Calu3 (cell line): ENCODE results near the gene CHST9. TPM values are rescaled to one million over a fixed set of nuclear protein-coding genes. Genes with fewer than 3 reads are reported as not detected.

Experiments used
- BruUV-seq: library from RNA; stranded (reverse); fragments of 400-500 nt; replicated peaks from 2 replicates; lab custom pipeline; 2021; lab: Mats Ljungman, UMichigan
- CTCF ChIA-PET: fragments of 300-600 bp; sonication (Branson Sonifier 250); formaldehyde crosslinking; loops from one replicate; lab custom pipeline; 2022; ENCODE audit warnings: antibody characterized with exemption; lab: Charles Lee
- DNase-seq: peaks from one replicate; pipeline ENCODE4 v3.0.0; 2022
- H3K27ac Mint-ChIP-seq: one replicate; pipeline ENCODE4 v1.8.0; 2022; ENCODE audit warnings: mixed read lengths; ENCODE audit not compliant: unreplicated experiment
- H3K27me3 Mint-ChIP-seq: one replicate; pipeline ENCODE4 v1.8.0; 2022; ENCODE audit warnings: mixed read lengths; ENCODE audit not compliant: unreplicated experiment
- H3K36me3 Mint-ChIP-seq: one replicate; pipeline ENCODE4 v1.8.0; 2022; ENCODE audit warnings: mild to moderate bottlenecking, moderate library complexity, mixed read lengths; ENCODE audit not compliant: insufficient read depth, unreplicated experiment
- H3K4me1 Mint-ChIP-seq: one replicate; pipeline ENCODE4 v1.8.0; 2022; ENCODE audit warnings: mild to moderate bottlenecking, low read depth, mixed read lengths; ENCODE audit not compliant: unreplicated experiment
- H3K4me3 Mint-ChIP-seq: one replicate; pipeline ENCODE4 v1.8.0; 2022; ENCODE audit warnings: mild to moderate bottlenecking, low read depth, moderate library complexity, mixed read lengths; ENCODE audit not compliant: unreplicated experiment
- H3K9me3 Mint-ChIP-seq: one replicate; pipeline ENCODE4 v1.8.0; 2022; ENCODE audit warnings: low read depth, mixed read lengths; ENCODE audit not compliant: unreplicated experiment
- intact Hi-C: fragments of 100-400 bp; cut with micrococcal nuclease; formaldehyde crosslinking; loops from one replicate; pipeline ENCODE4 v1.10.0; 2022; ENCODE audit not compliant: unreplicated experiment
- total RNA-seq: library from RNA; stranded (reverse); gene quantifications from 2 replicates; pipeline ENCODE4 v1.2.3, GENCODE V29; 2022
- TF ChIP-seq, protein P1 (sequence below): fragments of 200-600 bp; IDR thresholded peaks from one replicate; pipeline ENCODE4 v1.8.0; 2022; ENCODE audit warnings: antibody characterized with exemption; ENCODE audit not compliant: unreplicated experiment

CHST9 gene
- total RNA-seq, 1 experiment from 2014 or later: 56.9 TPM

DNA sequence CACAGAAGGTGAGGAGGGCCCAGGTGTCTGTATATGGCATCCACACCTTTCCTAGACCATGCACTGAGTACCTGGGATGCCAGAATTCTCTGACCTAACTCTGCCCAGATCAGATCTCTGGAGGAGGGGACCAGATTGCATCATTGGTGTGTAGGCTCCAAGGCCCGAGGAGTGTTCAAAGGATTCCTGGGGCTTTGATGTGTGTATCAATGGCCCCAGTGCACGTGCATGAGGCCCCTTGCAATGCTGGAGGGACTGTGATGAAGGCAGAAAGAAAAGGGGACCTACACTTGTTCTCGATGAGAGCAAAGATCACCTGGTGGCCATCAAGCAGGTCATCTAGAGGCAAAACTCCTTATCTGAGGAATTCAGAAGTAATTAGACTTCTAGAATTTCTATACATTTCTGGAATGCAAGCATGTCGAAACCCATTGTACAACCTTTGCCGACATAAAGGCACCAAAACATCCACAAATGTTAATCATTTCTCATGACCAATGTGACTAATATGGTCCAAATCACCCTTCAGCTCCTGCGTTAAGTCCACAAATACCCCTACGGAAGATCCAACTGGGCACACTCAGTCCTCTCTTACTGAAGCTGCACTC lies 123.5 kb downstream of the CHST9 start:
- TF ChIP-seq, protein P1, sequence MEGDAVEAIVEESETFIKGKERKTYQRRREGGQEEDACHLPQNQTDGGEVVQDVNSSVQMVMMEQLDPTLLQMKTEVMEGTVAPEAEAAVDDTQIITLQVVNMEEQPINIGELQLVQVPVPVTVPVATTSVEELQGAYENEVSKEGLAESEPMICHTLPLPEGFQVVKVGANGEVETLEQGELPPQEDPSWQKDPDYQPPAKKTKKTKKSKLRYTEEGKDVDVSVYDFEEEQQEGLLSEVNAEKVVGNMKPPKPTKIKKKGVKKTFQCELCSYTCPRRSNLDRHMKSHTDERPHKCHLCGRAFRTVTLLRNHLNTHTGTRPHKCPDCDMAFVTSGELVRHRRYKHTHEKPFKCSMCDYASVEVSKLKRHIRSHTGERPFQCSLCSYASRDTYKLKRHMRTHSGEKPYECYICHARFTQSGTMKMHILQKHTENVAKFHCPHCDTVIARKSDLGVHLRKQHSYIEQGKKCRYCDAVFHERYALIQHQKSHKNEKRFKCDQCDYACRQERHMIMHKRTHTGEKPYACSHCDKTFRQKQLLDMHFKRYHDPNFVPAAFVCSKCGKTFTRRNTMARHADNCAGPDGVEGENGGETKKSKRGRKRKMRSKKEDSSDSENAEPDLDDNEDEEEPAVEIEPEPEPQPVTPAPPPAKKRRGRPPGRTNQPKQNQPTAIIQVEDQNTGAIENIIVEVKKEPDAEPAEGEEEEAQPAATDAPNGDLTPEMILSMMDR: no peak
- Mint-ChIP-seq H3K9me3 (no peaks in the 10 kb centered on the region), H3K4me3 (no peak overlapping the region), H3K27me3 (no peaks in the 10 kb centered on the region), H3K4me1 (peaks cover 10% of the 10 kb centered on the region), H3K36me3 (peaks cover 5% of the 10 kb centered on the region), H3K27ac (no peak overlapping the region)
- intact Hi-C loops: no loop called here
- CTCF ChIA-PET: no interaction called here
- no TSS peak for BruUV-seq
- DNase-seq: no peak

DNA sequence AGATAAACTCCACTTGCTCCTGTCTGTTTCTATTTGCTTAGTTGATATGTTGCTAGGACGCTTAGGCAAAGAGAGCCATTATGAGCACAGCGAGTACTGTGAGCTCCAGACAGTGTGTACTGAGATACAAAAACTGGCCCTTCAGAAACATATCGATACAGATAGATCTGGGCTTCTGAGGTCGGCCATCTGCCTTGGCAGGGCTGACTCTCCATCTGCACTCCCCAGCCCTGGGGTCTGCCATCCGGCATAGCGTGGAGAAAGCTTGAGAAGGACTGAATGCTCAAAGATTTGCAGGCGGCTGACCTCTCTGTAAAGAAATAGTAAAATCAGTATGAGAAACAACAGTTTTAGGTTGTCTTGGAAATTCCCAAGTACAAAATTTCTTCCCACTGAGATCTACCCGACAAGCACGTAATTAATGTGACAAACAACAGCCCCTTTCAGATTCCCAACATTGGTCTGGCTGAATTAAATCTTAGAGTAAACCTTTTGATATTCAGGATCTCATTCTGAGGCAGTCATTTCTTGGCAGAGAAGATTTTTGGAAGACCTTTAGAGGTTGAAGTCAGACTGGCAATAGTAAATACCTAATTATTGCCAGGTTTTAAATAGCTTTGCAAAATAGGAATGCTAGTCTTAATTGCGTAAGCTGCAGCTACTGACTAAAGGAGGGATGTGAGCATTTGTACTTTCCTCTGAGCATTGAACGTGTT lies 127.4 kb downstream of the CHST9 start:
- peaks cover 4% of the 10 kb centered on the region for H3K9me3 Mint-ChIP-seq
- DNase-seq: no peak
- intact Hi-C loops: no loop called here
- TF ChIP-seq, protein P1: no peak
- H3K4me3 Mint-ChIP-seq: no peak overlapping the region
- peaks cover 2% of the 10 kb centered on the region for H3K36me3 Mint-ChIP-seq
- BruUV-seq: no TSS peak
- CTCF ChIA-PET: no interaction called here
- no peaks in the 10 kb centered on the region for H3K27me3 Mint-ChIP-seq
- H3K4me1 Mint-ChIP-seq: no peaks in the 10 kb centered on the region
- H3K27ac Mint-ChIP-seq: no peak overlapping the region

DNA sequence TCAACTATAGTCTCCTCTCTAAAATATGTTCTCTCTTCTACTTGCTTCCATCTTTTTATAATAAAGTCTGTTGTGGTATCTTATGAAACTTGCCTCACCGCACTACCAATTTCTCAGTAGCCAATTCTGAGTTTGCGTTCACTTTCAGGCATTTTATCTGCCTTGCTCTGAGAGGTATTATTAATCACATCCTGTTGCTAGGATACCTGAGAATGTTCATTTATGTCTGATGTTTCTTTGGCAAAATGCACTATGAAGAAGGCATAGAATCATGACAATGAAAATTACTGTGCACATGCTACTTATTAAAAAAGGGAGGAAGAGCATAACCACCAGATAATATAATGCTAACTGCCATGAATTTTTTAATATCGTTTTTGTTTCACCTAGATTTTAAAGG lies 130.2 kb downstream of the CHST9 start:
- intact Hi-C loops: no loop called here
- H3K27ac Mint-ChIP-seq: no peak overlapping the region
- H3K27me3 Mint-ChIP-seq: no peaks in the 10 kb centered on the region
- H3K4me1 Mint-ChIP-seq: no peaks in the 10 kb centered on the region
- peaks cover 4% of the 10 kb centered on the region for H3K9me3 Mint-ChIP-seq
- H3K36me3 Mint-ChIP-seq: no peaks in the 10 kb centered on the region
- TF ChIP-seq, protein P1: no peak
- no peak for DNase-seq
- H3K4me3 Mint-ChIP-seq: no peak overlapping the region
- no TSS peak for BruUV-seq
- CTCF ChIA-PET: no interaction called here

DNA sequence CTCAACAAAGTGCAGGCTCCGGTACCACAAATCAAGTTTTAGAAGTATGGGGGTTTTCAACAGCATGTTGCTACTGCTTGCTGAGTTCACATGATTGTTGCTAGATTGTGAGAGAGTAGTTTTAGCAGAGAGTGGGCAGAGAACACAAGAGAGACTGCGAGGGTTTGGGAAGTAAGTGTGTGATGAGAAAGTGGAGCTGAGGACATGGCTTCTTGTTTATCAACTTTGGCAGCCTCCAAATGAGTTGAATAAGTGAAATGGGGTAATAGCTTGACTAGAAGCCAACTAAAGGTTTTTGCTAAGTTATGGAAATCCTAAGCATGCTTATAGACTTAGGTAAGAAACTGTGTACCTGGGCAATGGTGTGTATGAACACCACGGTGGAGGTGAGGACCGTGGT lies 135.1 kb downstream of the CHST9 start:
- BruUV-seq: no TSS peak
- intact Hi-C loops: loop anchor here (2.0 kb wide), 1 partner anchor 37 kb away; no protein-coding TSS in a partner anchor
- CTCF ChIA-PET: no interaction called here
- peaks cover 4% of the 10 kb centered on the region for H3K9me3 Mint-ChIP-seq
- H3K4me1 Mint-ChIP-seq: no peaks in the 10 kb centered on the region
- no peak for DNase-seq
- H3K27ac Mint-ChIP-seq: no peak overlapping the region
- H3K27me3 Mint-ChIP-seq: no peaks in the 10 kb centered on the region
- TF ChIP-seq, protein P1: no peak
- no peak overlapping the region for H3K4me3 Mint-ChIP-seq
- H3K36me3 Mint-ChIP-seq: peaks cover 9% of the 10 kb centered on the region
